Heart left ventricle (tissue), 13 donors: Measurements from ENCODE around the gene FOXP4.

Experiments
- POLR2A ChIP-seq, 2 donors: fragments of 450-650 bp; IDR thresholded peaks; one replicate each; pipeline ENCODE4 v1.6.1; 2017; ENCODE audit warnings: antibody characterized with exemption in 2 of 2, mild to moderate bottlenecking in 2 of 2, moderate library complexity in 2 of 2
- TF ChIP-seq, protein P1 (sequence below), 12 donors: fragments of 200-600 bp; sonication (generic) in 4 of 12; IDR thresholded peaks; one replicate each; pipeline versions ENCODE4 v1.5.0 to v1.8.0; 2018 to 2022; ENCODE audit warnings: antibody characterized with exemption in 12 of 12, mild to moderate bottlenecking in 5 of 12
- donor health status: ischemic (EF 13 %, LVEDD 7.1; RV severe dilation, severe dysfunction).
- donor health status: DM: no; HTN: yes; CAD: no.
- donor health status: DM: no; HTN: no; CAD: no.
- donor health status: ischemic (EF 25% LVEDD 6.9; RV normal size, moderate dysfunction).
- donor health status: ischemic (EF 25% LVEDD 5.7; RV mildly dilated, moderate dysfunction).
- donor health status: ischemic (EF 35%, LVEDD 5.7; RV mildly dilated, moderate dysfunction).
- donor health status: nonischemic (EF 11% LVEDD 7.7; RV severe dilation, severe dysfunction).
- donor health status: DM: yes; HTN: yes; CAD: no.
- donor health status: PGD.
- donor health status: ischemic (EF 29% LVEDD 5.4; RV normal size, mild dysfunction).
- donor health status: nonischemic (EF 23%, LVEDD 6.1; RV moderate dilation, normal function).

DNA sequence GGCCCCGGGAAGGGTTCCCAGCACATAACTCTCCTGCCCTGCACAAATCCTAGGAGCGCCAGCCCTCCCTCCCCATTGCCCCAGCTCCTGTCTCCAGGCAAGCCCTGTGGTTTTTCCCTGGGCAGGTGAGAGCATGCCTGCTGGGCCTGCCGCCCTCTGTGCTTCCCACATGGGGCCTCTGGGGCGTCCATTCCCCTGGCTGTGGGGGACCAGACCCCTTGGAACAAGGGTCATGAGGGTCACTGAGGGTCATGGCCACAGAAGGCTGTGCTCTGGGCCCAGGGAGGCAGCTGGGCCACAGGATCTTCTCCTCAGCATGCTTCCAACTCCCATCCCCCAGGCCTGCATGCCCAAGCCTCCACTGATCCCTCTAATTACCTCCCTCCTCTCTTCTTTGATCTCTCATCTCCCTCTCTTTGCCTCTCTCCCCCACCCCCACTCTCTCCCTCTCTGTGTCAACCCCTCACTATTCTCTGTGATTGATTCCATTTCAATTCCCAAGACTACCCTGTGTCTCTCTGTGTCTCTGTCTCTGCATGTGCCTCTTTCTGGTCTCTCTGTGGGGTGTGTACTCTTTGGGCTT is 98.2 kb downstream of the FOXP4 start:
- TF ChIP-seq, protein P1, sequence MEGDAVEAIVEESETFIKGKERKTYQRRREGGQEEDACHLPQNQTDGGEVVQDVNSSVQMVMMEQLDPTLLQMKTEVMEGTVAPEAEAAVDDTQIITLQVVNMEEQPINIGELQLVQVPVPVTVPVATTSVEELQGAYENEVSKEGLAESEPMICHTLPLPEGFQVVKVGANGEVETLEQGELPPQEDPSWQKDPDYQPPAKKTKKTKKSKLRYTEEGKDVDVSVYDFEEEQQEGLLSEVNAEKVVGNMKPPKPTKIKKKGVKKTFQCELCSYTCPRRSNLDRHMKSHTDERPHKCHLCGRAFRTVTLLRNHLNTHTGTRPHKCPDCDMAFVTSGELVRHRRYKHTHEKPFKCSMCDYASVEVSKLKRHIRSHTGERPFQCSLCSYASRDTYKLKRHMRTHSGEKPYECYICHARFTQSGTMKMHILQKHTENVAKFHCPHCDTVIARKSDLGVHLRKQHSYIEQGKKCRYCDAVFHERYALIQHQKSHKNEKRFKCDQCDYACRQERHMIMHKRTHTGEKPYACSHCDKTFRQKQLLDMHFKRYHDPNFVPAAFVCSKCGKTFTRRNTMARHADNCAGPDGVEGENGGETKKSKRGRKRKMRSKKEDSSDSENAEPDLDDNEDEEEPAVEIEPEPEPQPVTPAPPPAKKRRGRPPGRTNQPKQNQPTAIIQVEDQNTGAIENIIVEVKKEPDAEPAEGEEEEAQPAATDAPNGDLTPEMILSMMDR (IDR thresholded peaks at IDR 0.05): no peak
- TF ChIP-seq POLR2A (IDR thresholded peaks at IDR 0.05): no peak
